ENCODE data around the gene CAMK2B. TPM values are rescaled to one million over a fixed set of nuclear protein-coding genes. Genes with fewer than 3 reads are reported as not detected.

The CAMK2B gene
- total RNA-seq, 5 donors from 2014 or later (not counting 1 experiment from before 2014, with no cell fraction given): 0.35 TPM; not detected in 4

DNA sequence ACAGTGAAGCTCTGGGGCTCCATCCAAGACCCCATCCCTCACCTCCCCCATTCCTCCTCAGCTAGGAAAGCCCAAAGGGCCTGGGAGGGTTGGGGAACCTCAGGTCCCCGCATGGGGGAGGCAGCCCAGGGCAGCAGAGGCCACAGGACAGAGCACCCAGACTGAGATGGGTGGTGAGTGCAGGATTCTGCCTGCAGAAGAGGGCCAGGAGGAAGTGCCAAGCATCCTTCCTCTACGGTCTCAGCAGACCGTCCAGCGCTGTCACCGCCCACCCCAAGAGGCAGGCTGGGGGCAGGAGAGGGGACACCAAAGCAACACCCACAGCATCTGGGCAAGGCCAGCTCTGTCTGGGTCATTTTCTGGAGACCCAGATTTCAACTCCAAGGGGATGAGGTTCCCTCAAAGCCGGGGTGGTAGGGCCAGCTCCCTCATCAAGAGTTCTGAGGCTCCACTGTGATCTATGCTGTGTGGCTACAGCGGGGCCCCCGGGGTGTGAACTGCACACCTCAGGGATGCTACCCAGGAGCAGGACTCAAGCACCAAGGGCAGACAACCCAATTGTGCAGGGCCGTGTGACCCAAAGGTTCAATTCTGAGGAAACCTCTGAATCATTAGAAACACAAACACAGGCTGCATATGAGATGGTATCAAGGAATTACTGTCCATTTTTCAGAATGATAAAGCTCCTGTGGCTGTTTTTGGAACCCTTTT lies 46.8 kb downstream of the CAMK2B start:
- ChIA-PET POLR2A (no interaction called here), CTCF (no interaction called here)
- H3K4me1 ChIP-seq (ENCODE audit: control insufficient read depth in 1 of 2, extremely low read depth in 1 of 2, insufficient read depth in 2 of 2, low read length in 2 of 2): no peaks in the 10 kb centered on the region
- no peaks in the 10 kb centered on the region for H3K9me3 Mint-ChIP-seq
- ATAC-seq (replicated peaks in 1 of 4) (no peak), DNase-seq (peak in 1 of 35 experiments; percentile 18)
- H3K27me3 ChIP-seq (replicated peaks in 1 of 2; ENCODE audit: control insufficient read depth in 2 of 2, extremely low read depth in 1 of 2, insufficient read depth in 2 of 2, low read length in 1 of 2): peaks cover 0 to 13% of the 10 kb centered on the region in 2 experiments
- H3K36me3 ChIP-seq (ENCODE audit: control insufficient read depth in 2 of 2, extremely low read depth in 1 of 2, insufficient read depth in 1 of 2, low read length in 1 of 2): no peaks in the 10 kb centered on the region
- no peaks in the 10 kb centered on the region for H3K9me3 ChIP-seq
- no peaks in the 10 kb centered on the region for H3K4me1 Mint-ChIP-seq
- no peak overlapping the region for H3K27ac ChIP-seq (ENCODE audit: low read length)
- peaks cover 0 to 3% of the 10 kb centered on the region in 2 donors for H3K27me3 Mint-ChIP-seq
- H3K36me3 Mint-ChIP-seq: no peaks in the 10 kb centered on the region
- no peak overlapping the region for H3K4me3 ChIP-seq (ENCODE audit: control insufficient read depth in 1 of 2, extremely low read depth in 1 of 2, low read length in 1 of 2)
- no peak overlapping the region for H3K27ac Mint-ChIP-seq
- WGBS (ENCODE audit: insufficient coverage): 84% methylated on average over 6 of the region's 9 CpGs
- no peak overlapping the region for H3K4me3 Mint-ChIP-seq

DNA sequence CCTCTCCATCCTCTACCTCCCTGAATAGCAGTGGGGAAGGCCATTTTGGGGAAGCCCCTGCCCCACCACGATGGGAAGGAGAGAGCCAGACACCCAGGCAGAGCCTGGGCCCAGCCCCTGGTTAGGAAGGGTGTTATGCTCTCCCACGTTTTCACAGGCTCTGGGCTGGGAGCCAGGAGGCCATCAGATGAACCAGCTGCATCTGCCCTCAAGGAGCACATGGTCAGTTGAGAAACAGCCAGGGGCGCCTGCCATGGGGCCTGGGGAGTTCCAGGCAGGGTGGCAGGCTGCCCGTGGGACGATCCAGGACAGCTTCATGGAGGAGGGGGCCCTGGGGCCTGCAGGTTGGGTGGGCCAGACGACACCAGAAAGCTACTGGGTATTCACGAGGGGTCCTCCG lies 47.5 kb downstream of the CAMK2B start:
- WGBS (ENCODE audit: insufficient coverage): 67% methylated on average over 8 of the region's 8 CpGs
- H3K36me3 ChIP-seq (ENCODE audit: control insufficient read depth in 2 of 2, extremely low read depth in 1 of 2, insufficient read depth in 1 of 2, low read length in 1 of 2): no peaks in the 10 kb centered on the region
- peaks cover 0 to 13% of the 10 kb centered on the region in 2 experiments for H3K27me3 ChIP-seq (replicated peaks in 1 of 2; ENCODE audit: control insufficient read depth in 2 of 2, extremely low read depth in 1 of 2, insufficient read depth in 2 of 2, low read length in 1 of 2)
- no peaks in the 10 kb centered on the region for H3K4me1 Mint-ChIP-seq
- ATAC-seq (replicated peaks in 1 of 4) (no peak), DNase-seq (no peak)
- H3K27me3 Mint-ChIP-seq: peaks cover 0 to 3% of the 10 kb centered on the region in 2 donors
- no peaks in the 10 kb centered on the region for H3K4me1 ChIP-seq (ENCODE audit: control insufficient read depth in 1 of 2, extremely low read depth in 1 of 2, insufficient read depth in 2 of 2, low read length in 2 of 2)
- no peak overlapping the region for H3K27ac Mint-ChIP-seq
- ChIA-PET POLR2A (interaction anchor here in 1 of 2 donors (0.5 kb wide), 1 partner anchor 225 kb away, joined by 5 read pairs; no protein-coding TSS in a partner anchor), CTCF (no interaction called here)
- H3K9me3 ChIP-seq: no peaks in the 10 kb centered on the region
- no peak overlapping the region for H3K4me3 ChIP-seq (ENCODE audit: control insufficient read depth in 1 of 2, extremely low read depth in 1 of 2, low read length in 1 of 2)
- no peaks in the 10 kb centered on the region for H3K36me3 Mint-ChIP-seq
- H3K9me3 Mint-ChIP-seq: no peaks in the 10 kb centered on the region
- H3K4me3 Mint-ChIP-seq: no peak overlapping the region
- no peak overlapping the region for H3K27ac ChIP-seq (ENCODE audit: low read length)

DNA sequence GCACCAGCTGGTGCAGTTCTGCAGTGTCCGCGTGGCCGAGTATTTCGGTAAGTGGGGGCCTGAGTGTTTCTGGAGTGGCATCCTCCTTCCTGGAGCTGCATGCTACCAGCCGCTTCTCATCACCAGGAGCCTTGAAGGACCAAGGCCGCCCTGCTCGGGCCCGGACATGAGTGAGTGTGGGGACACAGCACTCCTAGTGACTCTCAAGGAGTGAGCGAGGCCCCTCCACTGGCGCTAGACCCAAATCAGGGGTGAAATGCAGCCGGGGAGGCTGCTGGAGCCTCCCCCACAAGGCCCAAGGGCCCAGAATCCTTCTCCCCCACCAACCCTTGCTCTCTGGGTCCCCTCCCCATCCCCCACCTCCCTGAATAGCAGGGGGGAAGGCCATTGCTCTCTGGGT lies 48.0 kb downstream of the CAMK2B start:
- ATAC-seq (replicated peaks in 1 of 4): no peak
- H3K9me3 Mint-ChIP-seq: no peaks in the 10 kb centered on the region
- Histone ChIP-seq H3K4me1 (ENCODE audit: control insufficient read depth in 1 of 2, extremely low read depth in 1 of 2, insufficient read depth in 2 of 2, low read length in 2 of 2) (no peaks in the 10 kb centered on the region), H3K9me3 (no peaks in the 10 kb centered on the region), H3K27me3 (replicated peaks in 1 of 2; ENCODE audit: control insufficient read depth in 2 of 2, extremely low read depth in 1 of 2, insufficient read depth in 2 of 2, low read length in 1 of 2) (peaks cover 0 to 13% of the 10 kb centered on the region in 2 experiments), H3K4me3 (ENCODE audit: control insufficient read depth in 1 of 2, extremely low read depth in 1 of 2, low read length in 1 of 2) (no peak overlapping the region), H3K36me3 (ENCODE audit: control insufficient read depth in 2 of 2, extremely low read depth in 1 of 2, insufficient read depth in 1 of 2, low read length in 1 of 2) (no peaks in the 10 kb centered on the region), H3K27ac (ENCODE audit: low read length) (no peak overlapping the region)
- no peaks in the 10 kb centered on the region for H3K4me1 Mint-ChIP-seq
- no peak overlapping the region for H3K4me3 Mint-ChIP-seq
- H3K36me3 Mint-ChIP-seq: no peaks in the 10 kb centered on the region
- CTCF ChIA-PET: no interaction called here
- peaks cover 0 to 3% of the 10 kb centered on the region in 2 donors for H3K27me3 Mint-ChIP-seq
- POLR2A ChIA-PET: no interaction called here
- DNase-seq: no peak
- no peak overlapping the region for H3K27ac Mint-ChIP-seq
- 92% methylated on average over 10 of the region's 11 CpGs for WGBS (ENCODE audit: insufficient coverage)

DNA sequence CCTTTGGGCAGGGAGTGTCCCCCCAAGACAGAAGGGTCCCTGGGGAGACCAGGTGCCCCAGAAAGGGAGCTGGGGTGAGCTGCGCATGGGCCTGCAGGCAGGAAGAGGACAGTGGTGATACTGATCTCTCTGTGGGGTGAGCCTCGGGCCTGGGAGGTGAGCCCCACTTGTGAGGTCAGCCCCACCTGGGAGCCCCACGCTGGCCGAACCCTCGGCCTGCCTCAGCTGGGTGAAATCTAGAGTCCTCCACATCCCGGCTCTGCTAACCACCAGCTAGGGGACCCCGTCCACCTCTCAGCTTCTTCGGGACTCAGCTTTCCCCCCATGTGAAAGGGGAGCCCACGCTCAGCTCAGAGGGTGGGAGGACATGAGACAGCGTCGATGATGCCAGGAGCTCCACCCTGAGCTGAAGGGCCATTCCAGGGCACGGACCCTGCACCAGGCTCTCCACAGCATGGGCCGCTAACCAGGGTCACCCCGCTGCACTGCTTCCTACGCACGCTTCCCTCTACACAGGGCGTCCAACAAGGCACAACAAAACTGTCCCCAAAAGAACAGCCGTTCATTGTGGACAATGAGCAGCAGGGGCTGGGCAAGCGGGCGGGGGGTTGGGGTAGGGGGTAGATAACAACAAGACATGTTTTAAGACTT lies 48.7 kb downstream of the CAMK2B start:
- no peaks in the 10 kb centered on the region for H3K4me1 ChIP-seq (ENCODE audit: control insufficient read depth in 1 of 2, extremely low read depth in 1 of 2, insufficient read depth in 2 of 2, low read length in 2 of 2)
- Mint-ChIP-seq H3K4me3 (no peak overlapping the region), H3K9me3 (no peaks in the 10 kb centered on the region), H3K27me3 (peaks cover 0 to 3% of the 10 kb centered on the region in 2 donors), H3K4me1 (no peaks in the 10 kb centered on the region), H3K36me3 (no peaks in the 10 kb centered on the region), H3K27ac (no peak overlapping the region)
- H3K4me3 ChIP-seq (ENCODE audit: control insufficient read depth in 1 of 2, extremely low read depth in 1 of 2, low read length in 1 of 2): no peak overlapping the region
- H3K36me3 ChIP-seq (ENCODE audit: control insufficient read depth in 2 of 2, extremely low read depth in 1 of 2, insufficient read depth in 1 of 2, low read length in 1 of 2): no peaks in the 10 kb centered on the region
- peaks cover 0 to 13% of the 10 kb centered on the region in 2 experiments for H3K27me3 ChIP-seq (replicated peaks in 1 of 2; ENCODE audit: control insufficient read depth in 2 of 2, extremely low read depth in 1 of 2, insufficient read depth in 2 of 2, low read length in 1 of 2)
- DNase-seq (no peak), ATAC-seq (replicated peaks in 1 of 4) (no peak)
- WGBS (ENCODE audit: insufficient coverage): 85% methylated on average over 13 of the region's 20 CpGs
- H3K9me3 ChIP-seq: no peaks in the 10 kb centered on the region
- no peak overlapping the region for H3K27ac ChIP-seq (ENCODE audit: low read length)
- CTCF ChIA-PET: interaction anchor here in 1 of 2 donors (0.7 kb wide), 1 partner anchor 210 kb away, joined by 4 read pairs; no protein-coding TSS in a partner anchor
- POLR2A ChIA-PET: no interaction called here

DNA sequence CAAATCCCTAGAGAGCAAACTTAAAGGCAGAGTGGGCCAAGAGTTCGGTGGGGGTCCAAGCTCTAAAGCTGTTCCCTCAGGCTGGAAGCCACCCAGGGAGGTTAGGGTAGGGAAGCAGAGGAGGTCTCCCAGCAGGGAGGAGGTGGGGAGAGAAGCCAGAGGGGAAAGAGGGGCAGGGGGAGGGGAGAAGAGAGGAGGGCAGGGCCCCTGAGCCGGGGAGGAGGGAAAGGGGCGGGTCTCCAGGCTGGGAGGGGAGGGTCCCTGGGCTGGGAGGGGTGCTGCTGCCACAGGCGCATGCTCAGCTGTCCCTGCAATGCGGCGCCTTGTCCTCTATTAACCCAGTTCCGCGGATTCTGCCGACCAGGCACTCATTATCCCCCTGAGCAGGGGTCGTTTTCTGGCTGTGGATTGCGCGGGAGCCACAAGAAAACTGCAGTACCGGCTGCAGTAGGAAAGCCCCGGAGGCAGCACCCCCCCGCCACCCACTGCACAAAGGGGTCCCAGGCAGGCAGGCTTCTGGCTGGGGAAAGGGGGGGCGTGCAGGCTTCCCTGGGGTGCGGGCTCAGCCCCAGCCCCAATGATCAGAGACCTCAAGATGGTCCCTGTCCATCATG lies 49.3 kb downstream of the CAMK2B start:
- Histone ChIP-seq H3K27me3 (replicated peaks in 1 of 2; ENCODE audit: control insufficient read depth in 2 of 2, extremely low read depth in 1 of 2, insufficient read depth in 2 of 2, low read length in 1 of 2) (peaks cover 0 to 13% of the 10 kb centered on the region in 2 experiments), H3K4me1 (ENCODE audit: control insufficient read depth in 1 of 2, extremely low read depth in 1 of 2, insufficient read depth in 2 of 2, low read length in 2 of 2) (no peaks in the 10 kb centered on the region), H3K36me3 (ENCODE audit: control insufficient read depth in 2 of 2, extremely low read depth in 1 of 2, insufficient read depth in 1 of 2, low read length in 1 of 2) (no peaks in the 10 kb centered on the region), H3K4me3 (ENCODE audit: control insufficient read depth in 1 of 2, extremely low read depth in 1 of 2, low read length in 1 of 2) (no peak overlapping the region), H3K27ac (ENCODE audit: low read length) (no peak overlapping the region), H3K9me3 (no peaks in the 10 kb centered on the region)
- Mint-ChIP-seq H3K4me3 (no peak overlapping the region), H3K9me3 (no peaks in the 10 kb centered on the region), H3K36me3 (no peaks in the 10 kb centered on the region), H3K27me3 (peaks cover 0 to 3% of the 10 kb centered on the region in 2 donors), H3K27ac (no peak overlapping the region), H3K4me1 (no peaks in the 10 kb centered on the region)
- no peak for ATAC-seq (replicated peaks in 1 of 4)
- 42% methylated on average over 12 of the region's 17 CpGs for WGBS (ENCODE audit: insufficient coverage)
- ChIA-PET POLR2A (no interaction called here), CTCF (no interaction called here)
- DNase-seq: no peak

DNA sequence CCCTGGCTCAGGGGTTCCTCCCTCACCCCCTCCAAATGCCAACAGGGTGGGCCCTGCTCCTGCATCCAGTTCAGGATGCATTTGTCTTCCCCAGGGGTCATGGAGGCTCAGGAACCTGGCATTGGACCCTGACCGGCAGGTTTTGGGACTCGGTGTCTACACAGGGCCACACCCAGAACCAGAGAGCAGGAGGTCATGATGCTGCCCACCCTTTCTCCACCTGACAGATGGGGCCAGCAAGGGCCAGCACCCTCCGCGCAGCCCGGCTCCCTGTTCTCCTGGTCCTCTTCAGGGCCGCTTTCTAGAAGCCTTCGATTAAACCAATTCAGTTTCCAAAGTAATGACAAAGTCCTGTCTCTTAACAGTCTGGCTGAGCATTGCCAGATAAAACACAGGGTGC lies 50.2 kb downstream of the CAMK2B start:
- CTCF ChIA-PET: no interaction called here
- H3K4me3 Mint-ChIP-seq: no peak overlapping the region
- WGBS (ENCODE audit: insufficient coverage): 92% methylated on average over 6 of the region's 7 CpGs

More for the DNA sequence above, 50.2 kb downstream of the CAMK2B start:
- Histone ChIP-seq H3K36me3 (ENCODE audit: control insufficient read depth in 2 of 2, extremely low read depth in 1 of 2, insufficient read depth in 1 of 2, low read length in 1 of 2) (no peaks in the 10 kb centered on the region), H3K4me3 (ENCODE audit: control insufficient read depth in 1 of 2, extremely low read depth in 1 of 2, low read length in 1 of 2) (no peak overlapping the region), H3K9me3 (no peaks in the 10 kb centered on the region), H3K4me1 (ENCODE audit: control insufficient read depth in 1 of 2, extremely low read depth in 1 of 2, insufficient read depth in 2 of 2, low read length in 2 of 2) (no peaks in the 10 kb centered on the region), H3K27me3 (replicated peaks in 1 of 2; ENCODE audit: control insufficient read depth in 2 of 2, extremely low read depth in 1 of 2, insufficient read depth in 2 of 2, low read length in 1 of 2) (peaks cover 0 to 13% of the 10 kb centered on the region in 2 experiments), H3K27ac (ENCODE audit: low read length) (no peak overlapping the region)
- no peak for ATAC-seq (replicated peaks in 1 of 4)
- DNase-seq: no peak
- Mint-ChIP-seq H3K27ac (no peak overlapping the region), H3K9me3 (no peaks in the 10 kb centered on the region), H3K36me3 (no peaks in the 10 kb centered on the region), H3K4me1 (no peaks in the 10 kb centered on the region), H3K27me3 (peaks cover 0 to 3% of the 10 kb centered on the region in 2 donors)
- POLR2A ChIA-PET: no interaction called here
